GM12872 (cell line): ENCODE measurements around the gene TECR.

Experiments
- CTCF ChIP-seq: IDR thresholded peaks from 3 replicates; pipeline ENCODE4 v1.5.1; 2011; ENCODE audit warnings: low read depth, mild to moderate bottlenecking, low read length, moderate library complexity; ENCODE audit not compliant: insufficient read depth

The TECR gene

DNA sequence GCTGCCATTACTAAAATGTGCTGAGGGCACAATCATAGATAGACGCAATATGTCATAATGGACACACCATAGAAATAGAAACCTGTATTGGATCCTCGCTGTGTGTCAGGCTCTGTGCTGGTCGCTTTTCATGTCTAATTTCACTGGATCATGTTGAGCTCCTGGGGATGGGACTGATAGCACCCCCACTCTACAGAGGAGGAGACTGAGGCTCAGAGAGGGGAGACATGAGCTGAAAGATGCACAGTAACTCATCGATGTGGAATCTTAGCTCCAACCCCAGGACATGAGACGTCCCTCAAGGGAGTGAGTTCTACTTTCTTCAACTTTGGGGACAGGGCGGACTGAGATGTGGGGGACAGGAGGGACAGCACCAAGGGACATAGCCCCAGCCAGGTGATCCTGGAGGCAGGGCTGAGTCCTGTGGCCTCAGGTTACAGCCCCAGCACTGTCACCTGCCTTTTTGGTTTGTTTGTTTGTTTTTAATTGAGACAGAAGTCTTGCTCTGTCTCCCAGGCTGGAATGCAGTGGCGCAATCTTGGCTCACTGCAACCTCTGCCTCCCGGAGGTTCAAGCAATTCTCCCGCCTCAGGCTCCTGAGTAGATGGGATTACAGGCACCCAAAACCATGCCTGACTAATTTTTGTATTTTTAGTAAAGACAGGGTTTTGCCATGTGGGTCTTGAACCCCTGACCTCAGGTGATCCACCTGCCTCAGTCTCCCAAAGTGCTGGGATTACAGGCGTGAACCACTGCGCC lies 26.9 kb upstream of the TECR start:
- no peak for TF ChIP-seq CTCF

DNA sequence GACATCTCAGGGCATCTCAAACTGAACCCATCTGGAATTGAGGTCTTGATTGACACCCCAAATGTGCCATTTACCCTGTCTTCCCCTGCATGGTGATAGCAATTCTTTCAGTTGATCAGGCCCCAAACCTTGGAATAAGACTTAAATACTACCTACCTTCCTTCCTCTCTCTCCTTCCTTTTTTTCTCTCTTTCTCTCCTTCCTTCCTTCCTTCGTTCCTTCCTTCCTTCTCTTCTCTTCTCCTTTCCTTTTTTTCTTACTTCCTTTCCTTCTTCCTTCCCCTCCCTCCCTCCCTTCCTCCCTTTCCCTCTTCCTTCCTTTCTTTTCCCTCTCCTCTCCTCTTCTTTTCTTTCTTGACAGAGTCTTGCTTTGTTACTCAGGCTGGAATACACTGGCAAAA lies 26.1 kb upstream of the TECR start:
- TF ChIP-seq CTCF = no peak

DNA sequence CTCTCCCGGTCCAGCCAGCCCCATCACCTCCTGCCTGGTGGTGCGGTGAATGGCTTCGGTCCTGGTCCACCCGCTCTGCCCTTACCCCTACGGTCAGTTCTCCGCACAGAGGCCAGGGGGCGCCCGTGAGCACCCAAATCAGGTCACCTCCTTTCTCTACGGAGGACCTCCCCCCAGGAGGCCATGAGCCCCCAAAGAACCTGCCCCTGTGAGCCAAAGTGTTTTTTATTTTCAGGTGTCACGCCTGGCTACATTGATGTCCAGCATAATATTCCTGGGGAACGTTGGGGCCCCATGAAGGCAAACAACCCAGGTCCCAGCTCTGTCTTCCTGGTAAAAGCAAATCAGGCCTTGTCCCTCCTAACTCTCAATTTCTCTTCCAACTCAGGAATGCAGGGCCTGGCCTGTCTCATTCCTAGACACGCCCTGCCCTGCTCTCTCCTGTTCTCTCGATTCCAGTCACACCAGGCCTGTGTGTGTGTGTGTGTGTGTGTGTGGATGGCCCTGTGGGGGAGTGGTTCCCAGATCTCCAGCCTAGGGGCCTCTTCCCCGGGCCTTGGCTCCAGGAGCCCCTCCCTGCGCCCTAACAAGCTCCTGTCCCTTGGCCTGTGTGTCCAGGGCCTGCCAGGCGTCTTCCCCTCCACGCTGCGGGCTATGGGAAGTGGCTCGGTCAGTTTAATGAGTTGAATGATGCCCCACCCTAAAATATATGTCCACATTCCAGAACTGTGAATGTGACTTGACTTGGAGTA lies 23.7 kb upstream of the TECR start:
- peak; percentile 84 for TF ChIP-seq CTCF

DNA sequence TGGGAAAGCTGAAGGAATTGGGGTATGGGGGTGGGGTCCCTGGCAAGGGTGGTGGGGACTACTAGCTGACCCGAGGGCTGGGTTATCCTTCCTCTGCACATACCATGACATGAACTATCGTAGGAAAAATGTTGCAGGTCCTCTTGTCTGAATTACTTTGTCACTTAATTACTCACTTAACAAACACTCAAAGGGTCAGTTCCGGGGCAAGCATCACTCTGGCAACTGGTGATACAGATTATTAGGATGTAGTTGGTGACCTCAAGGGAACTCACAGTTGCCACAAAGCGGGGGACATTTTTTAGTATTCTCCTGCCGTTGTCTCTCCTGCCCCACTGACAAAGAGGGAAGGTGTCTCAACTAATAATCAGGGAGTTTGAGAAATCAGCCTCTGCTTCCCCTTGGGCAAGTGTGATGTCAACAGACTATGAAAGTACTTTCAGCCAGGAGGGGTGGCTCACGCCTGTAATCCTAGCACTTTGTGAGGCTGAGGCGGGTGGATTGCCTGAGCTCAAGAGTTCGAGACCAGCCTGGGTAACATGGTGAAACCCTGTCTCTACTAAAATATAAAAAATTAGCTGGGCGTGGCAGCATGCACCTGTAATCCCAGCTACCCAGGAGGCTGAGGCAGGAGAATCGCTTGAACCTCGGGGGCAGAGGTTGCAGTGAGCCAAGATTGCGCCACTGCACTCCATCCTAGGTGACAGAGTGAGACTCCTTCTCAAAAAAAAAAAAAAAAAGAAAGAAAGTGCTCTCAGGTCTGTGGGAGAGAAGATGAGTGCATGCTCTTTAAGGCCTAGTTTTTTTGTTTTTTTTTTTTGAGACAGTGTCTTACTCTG lies 21.5 kb upstream of the TECR start:
- TF ChIP-seq CTCF = no peak

GRCh38 chr19:14510311-14511228 lies 18.8 kb upstream of the TECR start:
- TF ChIP-seq CTCF = no peak

DNA sequence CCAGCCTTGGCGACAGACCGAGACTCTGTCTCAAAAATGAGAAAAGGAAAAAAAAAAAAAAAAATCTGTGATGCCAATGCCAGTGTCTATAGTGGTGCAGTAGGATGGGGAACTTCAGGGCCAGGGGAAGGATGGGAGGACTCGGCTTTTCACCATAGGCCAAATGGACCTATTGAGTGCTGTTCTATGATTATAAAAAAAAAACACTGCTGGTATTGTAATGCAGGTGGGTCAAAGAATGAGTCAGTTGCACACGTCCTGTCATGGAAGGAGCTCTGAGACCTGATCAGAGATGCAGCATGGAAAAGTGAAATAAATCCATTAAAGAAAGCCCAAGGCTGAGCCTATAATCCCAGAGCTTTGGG lies 18.2 kb upstream of the TECR start:
- no peak for TF ChIP-seq CTCF
